Breast epithelium (tissue), 4 donors: ENCODE data around the gene EIPR1. TPM values are rescaled to one million over a fixed set of nuclear protein-coding genes. Genes with fewer than 3 reads are reported as not detected.

Experiments
- DNase-seq, 2 donors: peaks; one replicate each; pipeline ENCODE4 v3.0.0-alpha.2; 2019; ENCODE audit warnings: low spot score in 2 of 2
- H3K27ac ChIP-seq, 2 donors: fragments of 200-600 bp; sonication (generic) in 1 of 2; one replicate each; pipeline ENCODE4 v1.5.1; 2016 to 2019; ENCODE audit warnings: mild to moderate bottlenecking in 1 of 2
- H3K27me3 ChIP-seq, 2 donors: fragments of 200-600 bp; sonication (generic) in 1 of 2; one replicate each; pipeline versions ENCODE4 v1.5.1 to v1.6.0; 2017 to 2019; ENCODE audit warnings: control low read depth in 1 of 2, mild to moderate bottlenecking in 1 of 2
- H3K36me3 ChIP-seq: fragments of 200-600 bp; one replicate; pipeline ENCODE4 v1.5.1; 2019
- H3K4me1 ChIP-seq, 2 donors: fragments of 200-600 bp; sonication (generic); one replicate each; pipeline ENCODE4 v1.5.1; 2016 to 2019; ENCODE audit warnings: control low read depth in 1 of 2
- H3K4me3 ChIP-seq, 3 donors: fragments of 200-600 bp; sonication (generic); 1 replicate in 2 of 3; 2 replicates in 1 of 3; pipeline ENCODE4 v1.5.1; 2016 to 2019; ENCODE audit warnings: mild to moderate bottlenecking in 3 of 3, moderate library complexity in 2 of 3
- H3K9me3 ChIP-seq, 2 donors: fragments of 200-600 bp; sonication (generic) in 1 of 2; one replicate each; pipeline ENCODE4 v1.5.1; 2016 to 2019; ENCODE audit warnings: control low read depth in 1 of 2
- CTCF ChIP-seq, 3 donors: fragments of 450-650 bp; IDR thresholded peaks; one replicate each; pipeline ENCODE4 v1.5.1; 2016 to 2017; ENCODE audit warnings: antibody characterized with exemption in 3 of 3, mild to moderate bottlenecking in 3 of 3, moderate library complexity in 3 of 3
- POLR2A ChIP-seq: fragments of 450-650 bp; IDR thresholded peaks from one replicate; pipeline ENCODE4 v1.6.1; 2016; ENCODE audit warnings: antibody characterized with exemption, mild to moderate bottlenecking, moderate library complexity
- POLR2AphosphoS5 ChIP-seq, 3 donors: sonication (generic); formaldehyde crosslinking; IDR thresholded peaks; one replicate each; pipeline ENCODE4 v1.6.1; 2017; ENCODE audit warnings: antibody characterized with exemption in 3 of 3
- intact Hi-C: fragments of 100-400 bp; cut with DNase I; formaldehyde crosslinking; loops from one replicate; pipeline ENCODE4 v1.15.1; 2023; ENCODE audit warnings: low total_unique reads
- total RNA-seq, 3 donors: library from RNA; depleted of rRNA; stranded (reverse); fragments of >200 nt; gene quantifications; one replicate each; pipeline ENCODE4 v1.1.0, GENCODE V29; 2016

The EIPR1 gene
- total RNA-seq, 3 donors from 2014 or later, result 12.8 to 31.0 (median 23.3) TPM

GRCh38 chr2:3244486-3244885 lies 133.1 kb downstream of the EIPR1 start:
- no peak for TF ChIP-seq POLR2AphosphoS5 (IDR thresholded peaks at IDR 0.05)
- no peak for TF ChIP-seq CTCF (IDR thresholded peaks at IDR 0.05)
- TF ChIP-seq POLR2A, result no peak

GRCh38 chr2:3243804-3244203 lies 133.8 kb downstream of the EIPR1 start:
- TF ChIP-seq POLR2AphosphoS5 (IDR thresholded peaks at IDR 0.05) (no peak), POLR2A (no peak), CTCF (IDR thresholded peaks at IDR 0.05) (no peak)
- no peak overlapping the region for H3K27ac ChIP-seq
- no peak for DNase-seq
- H3K4me1 ChIP-seq, result no peaks in the 10 kb centered on the region
- no peak overlapping the region for H3K4me3 ChIP-seq
- peaks cover 2 to 3% of the 10 kb centered on the region in 2 donors for H3K9me3 ChIP-seq
- no peaks in the 10 kb centered on the region for H3K36me3 ChIP-seq
- intact Hi-C loops, result no loop called here
- no peaks in the 10 kb centered on the region for H3K27me3 ChIP-seq

More at GRCh38 chr2:3244486-3244885, 133.1 kb downstream of the EIPR1 start:
- no peak overlapping the region for H3K27ac ChIP-seq
- no peak overlapping the region for H3K4me3 ChIP-seq
- intact Hi-C loops, result no loop called here
- H3K27me3 ChIP-seq, result no peaks in the 10 kb centered on the region
- H3K9me3 ChIP-seq, result peaks cover 9 to 10% of the 10 kb centered on the region in 2 donors
- no peaks in the 10 kb centered on the region for H3K36me3 ChIP-seq
- DNase-seq, result no peak
- H3K4me1 ChIP-seq, result no peaks in the 10 kb centered on the region

GRCh38 chr2:3242747-3243369 lies 134.8 kb downstream of the EIPR1 start:
- H3K9me3 ChIP-seq, result no peaks in the 10 kb centered on the region
- no peak for DNase-seq
- intact Hi-C loops, result no loop called here
- H3K4me1 ChIP-seq, result no peaks in the 10 kb centered on the region
- no peak overlapping the region for H3K4me3 ChIP-seq
- no peaks in the 10 kb centered on the region for H3K27me3 ChIP-seq
- H3K27ac ChIP-seq, result no peak overlapping the region
- H3K36me3 ChIP-seq, result no peaks in the 10 kb centered on the region
- no peak for TF ChIP-seq POLR2AphosphoS5 (IDR thresholded peaks at IDR 0.05)
- no peak for TF ChIP-seq CTCF (IDR thresholded peaks at IDR 0.05)
- TF ChIP-seq POLR2A, result no peak

- TF ChIP-seq CTCF (IDR thresholded peaks at IDR 0.05), result no peak
- no peak for TF ChIP-seq POLR2A
- no peak for TF ChIP-seq POLR2AphosphoS5 (IDR thresholded peaks at IDR 0.05)
- no peaks in the 10 kb centered on the region for H3K27me3 ChIP-seq
- intact Hi-C loops, result no loop called here
- no peaks in the 10 kb centered on the region for H3K9me3 ChIP-seq
- no peak overlapping the region for H3K4me3 ChIP-seq
- no peak overlapping the region for H3K27ac ChIP-seq
- no peaks in the 10 kb centered on the region for H3K4me1 ChIP-seq
- DNase-seq, result no peak
- H3K36me3 ChIP-seq, result no peaks in the 10 kb centered on the region
Observed at GRCh38 chr2:3241971-3242746, 135.5 kb downstream of the EIPR1 start.
